ENCODE results near the gene SLC36A4.
"Not testable (repeated sequence)": the region's sequence is repeated elsewhere in the genome, so short reads cannot be mapped to it uniquely, and the experiment has no call there.

Gene SLC36A4

DNA sequence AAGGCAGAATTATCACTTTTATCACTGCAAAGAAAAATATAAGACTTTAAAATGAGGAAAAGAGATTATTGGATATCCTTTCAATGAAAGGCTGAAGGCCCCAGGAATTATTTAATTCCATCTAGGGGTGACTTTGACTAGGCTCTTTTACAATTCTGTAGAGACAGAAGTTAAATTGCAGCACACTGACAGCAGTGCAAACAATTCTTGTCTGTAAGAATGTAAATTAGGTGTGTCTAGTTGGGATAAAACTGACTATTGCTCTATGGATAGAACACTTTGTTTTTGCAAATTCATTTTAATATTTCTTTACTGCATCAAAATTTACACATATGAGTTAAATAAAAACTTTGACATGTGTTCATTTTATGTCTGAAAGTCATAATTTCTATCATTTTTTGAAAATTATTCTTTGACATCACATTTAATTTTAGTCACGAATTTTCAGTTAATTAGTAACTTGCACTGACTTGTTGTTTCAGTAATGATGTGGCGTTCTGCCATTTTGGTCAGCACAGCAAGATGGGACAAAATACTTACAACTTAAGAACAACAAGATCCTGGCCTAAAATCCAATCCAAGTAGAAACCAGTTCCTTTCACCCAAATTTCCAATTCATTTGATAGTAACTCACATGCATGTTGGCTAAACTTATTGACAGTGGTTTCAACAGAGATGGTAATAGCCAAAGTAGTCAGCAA is 75.1 kb downstream of the SLC36A4 start:
- H3K9ac ChIP-seq (ENCODE audit: low read length): no peak overlapping the region
- H3K4me3 ChIP-seq (ENCODE audit: low read depth, low read length): no peak overlapping the region
- H3K27ac ChIP-seq (ENCODE audit: low read depth, low read length): no peak overlapping the region
- no peaks in the 10 kb centered on the region for H3K9me3 ChIP-seq (ENCODE audit: control insufficient read depth, insufficient read depth, low read depth, low read length)
- no peaks in the 10 kb centered on the region for H3K27me3 ChIP-seq (ENCODE audit: control insufficient read depth, insufficient read depth, low read length)
- H3K4me1 ChIP-seq (ENCODE audit: control insufficient read depth, insufficient read depth, low read length): peaks cover 11% of the 10 kb centered on the region
- no peaks in the 10 kb centered on the region for H3K36me3 ChIP-seq (ENCODE audit: control insufficient read depth, insufficient read depth, low read length)

DNA sequence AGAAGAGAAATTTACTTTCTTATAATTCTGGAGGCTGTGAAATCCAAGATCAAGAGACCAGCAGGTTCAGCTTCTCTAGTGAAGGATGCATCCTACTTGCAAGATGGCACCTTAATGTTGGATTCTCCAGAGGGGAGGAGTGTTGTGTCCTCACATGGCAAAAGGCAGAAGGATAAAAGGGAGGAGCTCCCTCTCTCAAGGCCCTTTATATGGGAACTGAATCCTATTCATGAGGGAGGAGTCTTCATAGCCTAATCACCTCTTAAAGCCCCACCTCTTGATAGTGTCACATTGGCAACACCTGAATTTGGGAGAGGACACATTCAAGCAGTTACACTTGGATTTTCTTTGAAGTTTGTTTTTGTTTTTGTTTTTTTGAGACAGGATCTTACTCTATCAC is 79.5 kb downstream of the SLC36A4 start:
- Histone ChIP-seq H3K4me1 (ENCODE audit: control insufficient read depth, insufficient read depth, low read length) (peaks cover 38% of the 10 kb centered on the region), H3K27ac (ENCODE audit: low read depth, low read length) (peak overlapping the region; percentile 78; the same call in 1 of the 2 replicates), H3K9me3 (ENCODE audit: control insufficient read depth, insufficient read depth, low read depth, low read length) (no peaks in the 10 kb centered on the region)

DNA sequence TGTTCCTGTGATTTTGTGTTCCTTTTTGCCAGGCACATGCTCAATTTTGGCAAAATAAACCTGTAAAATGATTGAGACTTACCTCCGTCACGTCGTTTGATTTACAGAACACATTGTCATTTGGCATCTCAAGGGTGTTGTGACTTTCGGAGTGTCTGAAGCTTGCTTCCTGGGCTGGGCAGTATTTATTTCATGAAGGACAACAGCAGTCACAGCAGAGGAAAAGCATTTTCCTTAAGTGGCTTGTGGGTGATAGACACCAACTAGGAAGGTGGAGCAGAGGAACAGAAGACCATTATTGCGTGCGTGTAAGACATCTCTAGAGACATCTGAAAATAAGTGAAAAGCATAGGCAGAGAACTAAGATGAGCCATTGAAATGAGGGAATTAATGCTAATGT is 80.2 kb downstream of the SLC36A4 start:
- H3K9me3 ChIP-seq (ENCODE audit: control insufficient read depth, insufficient read depth, low read depth, low read length): no peaks in the 10 kb centered on the region
- peak overlapping the region; percentile 82 for H3K9ac ChIP-seq (ENCODE audit: low read length)
- H3K27me3 ChIP-seq (ENCODE audit: control insufficient read depth, insufficient read depth, low read length): no peaks in the 10 kb centered on the region
- H3K27ac ChIP-seq (ENCODE audit: low read depth, low read length): peak overlapping the region; percentile 78
- H3K4me3 ChIP-seq (ENCODE audit: low read depth, low read length): peak overlapping the region; percentile 40
- no peaks in the 10 kb centered on the region for H3K36me3 ChIP-seq (ENCODE audit: control insufficient read depth, insufficient read depth, low read length)
- peaks cover 38% of the 10 kb centered on the region for H3K4me1 ChIP-seq (ENCODE audit: control insufficient read depth, insufficient read depth, low read length)

More for the DNA sequence above, 79.5 kb downstream of the SLC36A4 start:
- Histone ChIP-seq H3K9ac (ENCODE audit: low read length) (no peak overlapping the region), H3K36me3 (ENCODE audit: control insufficient read depth, insufficient read depth, low read length) (no peaks in the 10 kb centered on the region), H3K4me3 (ENCODE audit: low read depth, low read length) (no peak overlapping the region), H3K27me3 (ENCODE audit: control insufficient read depth, insufficient read depth, low read length) (no peaks in the 10 kb centered on the region)

DNA sequence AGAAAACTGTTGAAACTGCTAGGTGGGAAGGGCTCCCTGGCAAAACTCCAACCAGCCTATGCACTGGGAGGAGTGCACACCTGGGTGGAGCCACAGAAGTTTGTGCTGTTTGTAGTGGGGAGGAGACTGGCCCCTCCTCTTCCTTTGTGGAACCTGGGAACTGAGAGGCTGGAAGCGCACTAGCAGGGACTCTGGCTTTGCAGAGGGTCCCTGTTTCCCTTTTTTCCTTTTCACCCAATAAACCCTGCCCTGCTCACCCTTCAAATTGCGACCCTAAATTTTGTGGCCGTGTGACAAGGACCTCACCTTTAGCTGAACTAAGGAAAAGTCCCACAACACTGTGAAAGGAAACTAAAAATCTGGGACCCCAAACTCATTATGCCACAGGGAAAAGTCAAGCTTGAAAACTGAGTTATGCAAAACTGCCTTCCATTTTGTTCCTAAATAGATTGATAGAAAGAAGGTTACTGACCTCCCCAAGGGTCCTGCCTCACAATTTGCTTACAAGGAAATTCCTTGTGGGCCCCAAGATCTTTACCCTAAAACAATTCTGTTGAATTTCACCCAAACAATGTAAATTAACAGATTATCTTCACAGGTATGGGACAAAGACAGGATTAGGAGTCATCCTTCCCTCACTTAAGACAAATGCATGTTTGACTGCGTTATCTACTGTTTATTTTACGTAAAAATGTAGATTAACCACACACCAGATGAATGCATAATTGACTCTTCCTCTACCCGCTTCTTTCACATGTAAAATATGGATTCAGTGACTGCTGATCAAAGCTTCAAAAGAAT is 81.0 kb downstream of the SLC36A4 start:
- peak overlapping the region; percentile 78 for H3K27ac ChIP-seq (ENCODE audit: low read depth, low read length)
- H3K36me3 ChIP-seq (ENCODE audit: control insufficient read depth, insufficient read depth, low read length): no peaks in the 10 kb centered on the region
- H3K9ac ChIP-seq (ENCODE audit: low read length): peak overlapping the region; percentile 82
- no peaks in the 10 kb centered on the region for H3K9me3 ChIP-seq (ENCODE audit: control insufficient read depth, insufficient read depth, low read depth, low read length)
- H3K4me3 ChIP-seq (ENCODE audit: low read depth, low read length): peak overlapping the region; percentile 40
- H3K27me3 ChIP-seq (ENCODE audit: control insufficient read depth, insufficient read depth, low read length): no peaks in the 10 kb centered on the region
- H3K4me1 ChIP-seq (ENCODE audit: control insufficient read depth, insufficient read depth, low read length): peaks cover 38% of the 10 kb centered on the region

DNA sequence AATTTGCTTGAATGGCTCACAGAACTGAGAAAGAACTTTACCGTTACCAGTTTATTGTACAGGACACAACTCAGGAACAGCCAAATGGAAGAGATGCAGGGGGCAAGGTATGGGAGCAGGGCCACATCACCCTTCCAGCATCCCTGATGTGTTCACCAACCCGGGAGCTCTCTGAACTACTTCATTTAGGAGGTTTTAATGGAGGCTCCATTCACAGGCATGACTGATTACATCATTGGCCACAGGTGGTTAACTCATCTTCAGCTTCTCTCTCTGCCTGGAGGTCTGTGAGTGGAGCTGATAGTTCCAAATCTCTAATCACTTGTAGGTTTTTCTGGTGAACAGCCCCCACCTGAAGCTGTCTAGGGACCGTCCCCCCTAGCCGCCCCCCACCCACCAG is 83.5 kb downstream of the SLC36A4 start:
- Histone ChIP-seq H3K27ac (ENCODE audit: low read depth, low read length) (no peak overlapping the region), H3K4me3 (ENCODE audit: low read depth, low read length) (no peak overlapping the region), H3K4me1 (ENCODE audit: control insufficient read depth, insufficient read depth, low read length) (peaks cover 38% of the 10 kb centered on the region), H3K9me3 (ENCODE audit: control insufficient read depth, insufficient read depth, low read depth, low read length) (peaks cover 10% of the 10 kb centered on the region; the same call in 1 of the 2 replicates), H3K36me3 (ENCODE audit: control insufficient read depth, insufficient read depth, low read length) (no peaks in the 10 kb centered on the region), H3K27me3 (ENCODE audit: control insufficient read depth, insufficient read depth, low read length) (no peaks in the 10 kb centered on the region), H3K9ac (ENCODE audit: low read length) (no peak overlapping the region)

DNA sequence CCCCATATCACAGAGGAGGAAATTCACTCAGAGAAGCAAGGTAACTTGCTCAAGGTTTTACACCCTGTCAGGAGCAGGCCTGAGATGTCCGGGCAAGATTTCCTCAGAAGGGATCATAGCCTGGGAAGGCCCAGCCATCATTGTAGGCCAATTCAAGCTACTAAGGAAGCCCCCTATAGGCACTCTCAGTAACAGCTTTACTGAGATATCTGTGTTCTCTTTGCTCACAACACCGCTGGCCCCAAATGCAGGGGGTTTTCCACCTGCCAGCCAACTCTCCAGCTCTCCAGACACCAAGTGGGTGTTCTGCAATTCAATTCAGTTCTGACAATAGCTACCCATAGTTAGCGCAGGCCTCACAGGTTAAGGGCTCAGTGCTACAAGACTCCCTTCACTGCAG is 84.0 kb downstream of the SLC36A4 start:
- Histone ChIP-seq H3K9ac (ENCODE audit: low read length) (no peak overlapping the region), H3K4me1 (ENCODE audit: control insufficient read depth, insufficient read depth, low read length) (peaks cover 38% of the 10 kb centered on the region), H3K9me3 (ENCODE audit: control insufficient read depth, insufficient read depth, low read depth, low read length) (peaks cover 10% of the 10 kb centered on the region; the same call in 1 of the 2 replicates), H3K36me3 (ENCODE audit: control insufficient read depth, insufficient read depth, low read length) (no peaks in the 10 kb centered on the region), H3K27ac (ENCODE audit: low read depth, low read length) (no peak overlapping the region), H3K27me3 (ENCODE audit: control insufficient read depth, insufficient read depth, low read length) (no peaks in the 10 kb centered on the region), H3K4me3 (ENCODE audit: low read depth, low read length) (no peak overlapping the region)

DNA sequence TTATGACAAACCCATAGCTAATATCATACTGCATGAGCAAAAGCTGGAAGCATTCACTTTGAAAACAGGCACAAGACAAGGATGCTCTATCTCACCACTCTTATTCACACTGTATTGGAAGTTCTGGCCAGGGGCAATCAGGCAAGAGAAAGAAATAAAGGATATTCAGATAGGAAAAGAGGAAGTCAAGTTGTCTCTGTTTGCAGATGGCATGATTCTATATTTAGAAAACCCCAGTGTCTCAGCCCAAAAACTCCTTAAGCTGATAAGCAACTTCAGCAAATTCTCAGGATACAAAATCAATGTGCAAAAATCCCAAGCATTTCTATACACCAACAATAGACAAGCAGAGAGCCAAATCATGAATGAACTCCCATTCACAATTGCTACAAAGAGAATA is 86.6 kb downstream of the SLC36A4 start:
- H3K27me3 ChIP-seq (ENCODE audit: control insufficient read depth, insufficient read depth, low read length); H3K27ac ChIP-seq (ENCODE audit: low read depth, low read length); H3K9me3 ChIP-seq (ENCODE audit: control insufficient read depth, insufficient read depth, low read depth, low read length); H3K36me3 ChIP-seq (ENCODE audit: control insufficient read depth, insufficient read depth, low read length); H3K9ac ChIP-seq (ENCODE audit: low read length); H3K4me3 ChIP-seq (ENCODE audit: low read depth, low read length): not testable (repeated sequence)
- H3K4me1 ChIP-seq (ENCODE audit: control insufficient read depth, insufficient read depth, low read length): peaks cover 12% of the 10 kb centered on the region

DNA sequence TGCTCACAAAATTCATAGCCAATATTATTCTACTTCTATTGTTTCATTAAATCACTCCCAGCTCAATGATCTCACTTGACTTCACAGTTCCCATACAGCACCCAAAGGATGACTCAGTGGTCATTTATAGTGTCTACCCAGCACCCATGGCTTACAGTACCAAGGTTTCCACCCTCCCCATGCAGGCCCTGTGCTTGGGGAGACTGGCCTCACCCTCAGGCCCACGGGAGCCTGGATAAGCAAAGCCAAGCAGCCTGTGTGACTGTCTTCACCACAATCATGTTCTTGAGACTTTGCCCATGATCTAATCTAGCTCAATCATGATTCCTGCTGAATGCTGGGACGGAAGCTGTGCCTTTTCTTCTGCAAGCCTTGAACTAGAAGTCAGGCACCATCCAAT is 97.6 kb downstream of the SLC36A4 start:
- Histone ChIP-seq H3K4me1 (ENCODE audit: control insufficient read depth, insufficient read depth, low read length) (peaks cover 15% of the 10 kb centered on the region), H3K27me3 (ENCODE audit: control insufficient read depth, insufficient read depth, low read length) (no peaks in the 10 kb centered on the region), H3K36me3 (ENCODE audit: control insufficient read depth, insufficient read depth, low read length) (no peaks in the 10 kb centered on the region), H3K4me3 (ENCODE audit: low read depth, low read length) (no peak overlapping the region), H3K27ac (ENCODE audit: low read depth, low read length) (no peak overlapping the region; the same call in 1 of the 2 replicates), H3K9me3 (ENCODE audit: control insufficient read depth, insufficient read depth, low read depth, low read length) (peaks cover 10% of the 10 kb centered on the region), H3K9ac (ENCODE audit: low read length) (peak overlapping the region; percentile 2)

DNA sequence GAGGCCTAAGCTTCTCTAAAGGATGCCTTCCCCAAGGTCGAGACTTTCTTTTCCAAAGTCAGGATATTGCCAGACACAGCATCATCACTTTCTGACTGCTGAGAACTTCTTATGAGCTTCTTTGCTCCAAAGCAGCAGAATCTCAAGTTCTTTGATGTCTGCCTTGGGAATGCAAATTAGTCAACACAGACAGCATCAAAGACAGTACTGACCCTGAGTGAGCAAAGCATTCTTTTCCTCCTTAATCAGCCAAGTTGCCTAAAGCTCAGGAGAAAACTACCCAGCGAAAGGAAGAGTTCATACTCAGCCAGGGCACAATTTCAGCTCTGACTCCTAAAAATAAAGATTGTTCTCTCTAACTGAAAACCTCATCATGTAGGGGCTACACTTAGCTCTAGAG is 98.0 kb downstream of the SLC36A4 start:
- Histone ChIP-seq H3K4me3 (ENCODE audit: low read depth, low read length) (no peak overlapping the region), H3K27me3 (ENCODE audit: control insufficient read depth, insufficient read depth, low read length) (no peaks in the 10 kb centered on the region), H3K36me3 (ENCODE audit: control insufficient read depth, insufficient read depth, low read length) (no peaks in the 10 kb centered on the region), H3K27ac (ENCODE audit: low read depth, low read length) (no peak overlapping the region; the same call in 1 of the 2 replicates), H3K9ac (ENCODE audit: low read length) (peak overlapping the region; percentile 2), H3K9me3 (ENCODE audit: control insufficient read depth, insufficient read depth, low read depth, low read length) (peaks cover 14% of the 10 kb centered on the region), H3K4me1 (ENCODE audit: control insufficient read depth, insufficient read depth, low read length) (peaks cover 15% of the 10 kb centered on the region)

All from HUES6 (cell line).